Myocyte (in vitro differentiated cells): ENCODE measurements around the gene CNKSR3. TPM values are rescaled to one million over a fixed set of nuclear protein-coding genes. Genes with fewer than 3 reads are reported as not detected.
"Not testable (repeated sequence)": the region's sequence is repeated elsewhere in the genome, so short reads cannot be mapped to it uniquely, and the experiment has no call there.

Experiments used
- DNase-seq: peaks from one replicate; pipeline ENCODE4 v3.0.0-alpha.2; 2012; ENCODE audit warnings: low read depth
- total RNA-seq: library from RNA; depleted of rRNA; stranded (reverse); fragments of >200 nt; gene quantifications from 2 replicates; pipeline ENCODE4 v1.2.3, GENCODE V29; 2014

CNKSR3 gene
- total RNA-seq, 1 donor from 2014 or later = 10.0 TPM

DNA sequence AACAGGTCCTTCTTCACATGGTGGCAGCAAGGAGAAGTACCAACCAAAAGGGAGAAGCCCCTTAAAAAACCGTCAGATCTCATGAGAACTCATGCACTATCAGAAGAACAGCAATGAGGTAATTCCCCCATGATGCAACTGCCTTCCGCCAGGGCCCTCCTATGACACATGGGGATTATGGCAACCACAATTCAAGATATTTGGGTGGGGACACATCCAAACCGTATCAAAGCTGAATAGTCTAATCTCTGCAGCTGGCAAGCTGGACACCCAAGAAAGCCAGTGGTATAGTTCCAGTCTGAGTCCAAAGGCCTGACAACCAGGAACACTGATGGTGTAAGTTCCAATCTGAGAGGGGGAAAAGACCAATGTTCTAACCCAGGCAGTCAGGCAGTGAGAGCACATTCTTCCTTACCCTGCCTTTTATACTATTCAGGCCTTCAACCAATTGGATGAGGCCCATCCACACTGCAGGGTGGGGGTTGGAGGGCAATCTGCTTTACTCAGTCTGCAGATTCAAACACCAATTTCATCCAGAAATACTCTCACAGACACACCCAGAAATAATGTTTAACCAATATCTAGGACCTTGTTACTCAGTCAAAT, 17.9 kb upstream of the CNKSR3 start:
- DNase-seq = no peak

DNA sequence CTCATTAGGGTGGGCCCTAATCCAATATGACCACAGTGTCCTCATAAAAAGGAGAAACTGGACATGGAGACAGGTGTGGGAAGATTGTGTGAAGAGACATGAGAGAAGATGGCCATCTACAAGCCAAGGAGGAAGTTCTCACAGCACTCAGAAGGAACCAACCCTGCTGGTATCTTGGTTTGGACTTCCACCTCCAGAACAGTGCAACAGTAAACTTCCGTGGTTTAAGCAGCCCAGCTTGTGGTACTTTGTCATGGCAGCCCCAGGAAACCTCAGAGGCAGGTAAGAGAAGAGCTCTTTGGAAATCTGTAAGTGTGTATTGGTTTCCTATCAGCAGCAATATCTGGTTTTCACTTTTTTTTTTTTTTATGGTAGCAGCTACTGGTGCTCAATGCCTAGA, 16.5 kb upstream of the CNKSR3 start:
- DNase-seq = no peak

DNA sequence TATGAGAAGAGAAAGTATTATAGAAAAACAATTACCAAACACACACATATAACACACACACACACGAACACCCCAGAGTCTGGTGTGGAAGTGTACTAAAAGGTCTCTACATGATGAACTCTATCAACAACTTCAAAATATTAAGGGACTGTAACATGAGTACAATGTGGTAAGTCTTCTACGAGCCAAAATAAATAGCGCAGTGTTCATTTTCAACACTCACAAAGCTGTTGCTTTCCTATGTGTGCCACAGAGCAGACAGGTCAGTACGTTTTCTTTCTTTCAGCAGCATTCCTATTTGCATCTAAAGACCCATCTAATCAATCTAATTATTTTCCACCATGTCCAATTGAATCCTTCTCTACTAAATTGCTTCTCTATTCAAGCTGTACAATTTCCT, 12.1 kb upstream of the CNKSR3 start:
- no peak for DNase-seq

DNA sequence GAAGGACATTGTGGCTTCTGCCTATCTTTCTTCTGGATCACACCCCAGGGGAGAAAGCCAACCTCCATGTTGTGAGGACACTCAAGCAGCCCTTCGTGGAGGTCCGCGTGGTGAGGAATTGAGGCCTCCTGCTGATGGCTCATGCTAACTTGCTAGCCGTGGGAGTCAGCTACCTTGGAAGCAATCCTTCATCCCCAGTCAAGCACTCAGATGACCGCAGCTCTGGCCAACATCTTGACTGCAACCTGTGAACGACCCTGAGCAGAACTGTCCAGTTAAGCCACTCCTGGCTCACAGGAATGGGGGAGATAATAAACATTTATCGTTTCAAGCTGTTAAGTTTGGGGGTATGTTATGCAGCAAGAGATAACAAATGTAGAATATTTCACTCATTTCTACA, 10.9 kb upstream of the CNKSR3 start:
- DNase-seq = no peak

DNA sequence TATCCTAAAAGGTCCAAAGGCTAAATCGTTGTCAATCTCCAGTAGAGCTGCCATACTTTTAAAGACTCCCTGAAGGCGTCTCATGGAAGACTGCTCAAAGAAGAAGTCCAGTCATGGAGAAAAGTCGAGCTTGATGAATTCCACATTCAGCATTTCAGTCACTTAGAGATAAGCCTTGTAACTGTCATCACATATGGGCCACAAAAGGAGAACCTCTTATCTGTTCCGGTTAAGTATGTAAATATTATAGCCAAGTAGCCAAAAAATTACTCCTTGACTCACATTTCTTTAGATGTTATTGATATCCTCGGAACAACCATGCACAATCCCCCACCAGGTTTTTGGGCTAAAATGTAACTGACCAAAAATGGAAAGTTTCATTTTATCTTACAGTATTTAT, 9.8 kb upstream of the CNKSR3 start:
- no peak for DNase-seq

DNA sequence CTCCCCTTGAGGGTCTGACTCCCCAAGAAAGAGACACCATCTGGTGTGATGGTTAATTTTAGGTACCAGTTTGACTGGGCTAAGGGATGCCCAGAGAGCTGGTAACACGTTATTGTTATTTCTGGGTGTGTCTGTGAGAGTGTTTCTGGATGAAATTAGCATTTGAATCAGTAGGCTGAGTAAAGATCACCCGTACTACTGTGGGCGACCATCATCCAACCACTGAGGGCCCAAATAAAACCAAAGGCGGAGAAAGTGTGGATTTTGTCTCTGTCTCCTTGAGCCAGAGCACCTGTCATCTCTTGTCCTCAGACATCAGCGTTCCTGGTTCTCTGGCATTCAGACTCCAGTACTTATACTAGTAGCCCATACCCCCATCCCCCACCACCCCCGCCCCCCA, 7.9 kb upstream of the CNKSR3 start:
- peak; percentile 68 for DNase-seq

DNA sequence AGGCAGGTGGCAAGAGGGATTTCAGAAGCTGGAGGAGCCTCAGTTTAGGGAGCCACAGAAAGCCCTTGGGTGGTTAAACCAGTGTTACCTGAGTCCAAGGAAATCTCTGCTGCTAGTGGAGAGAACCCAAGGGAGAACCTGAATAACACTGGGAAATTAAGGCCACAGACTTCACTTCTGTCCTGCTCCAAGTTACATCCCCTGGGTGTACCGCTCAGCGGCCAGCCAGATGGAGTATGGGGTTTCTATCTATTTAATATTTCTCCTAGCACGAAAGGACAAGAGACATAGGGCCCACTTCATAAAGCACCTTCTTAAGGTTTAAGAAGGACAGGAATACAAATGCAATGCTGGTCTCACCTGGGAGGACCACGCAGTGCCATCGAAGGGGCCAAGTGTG, 5.8 kb upstream of the CNKSR3 start:
- no peak for DNase-seq

DNA sequence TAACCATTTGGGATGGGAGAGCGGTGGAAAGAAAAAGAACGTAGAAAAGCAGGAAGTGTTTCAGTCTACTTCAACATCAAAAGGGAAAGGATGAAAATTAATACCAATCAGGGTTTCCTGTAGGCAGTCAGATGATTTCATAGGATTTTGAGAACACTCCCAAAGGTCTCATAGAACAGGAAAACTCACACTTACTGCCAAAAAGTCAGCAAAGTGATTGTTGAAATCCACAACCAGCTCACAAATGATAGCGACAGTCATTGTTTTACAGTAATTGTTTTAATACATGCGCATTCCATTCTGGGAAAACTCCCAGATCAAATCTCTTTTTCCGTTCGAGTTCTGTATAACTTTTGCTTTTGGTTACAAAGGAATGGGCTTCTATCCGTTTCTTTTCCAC, 5.3 kb upstream of the CNKSR3 start:
- DNase-seq = peak; percentile 9

DNA sequence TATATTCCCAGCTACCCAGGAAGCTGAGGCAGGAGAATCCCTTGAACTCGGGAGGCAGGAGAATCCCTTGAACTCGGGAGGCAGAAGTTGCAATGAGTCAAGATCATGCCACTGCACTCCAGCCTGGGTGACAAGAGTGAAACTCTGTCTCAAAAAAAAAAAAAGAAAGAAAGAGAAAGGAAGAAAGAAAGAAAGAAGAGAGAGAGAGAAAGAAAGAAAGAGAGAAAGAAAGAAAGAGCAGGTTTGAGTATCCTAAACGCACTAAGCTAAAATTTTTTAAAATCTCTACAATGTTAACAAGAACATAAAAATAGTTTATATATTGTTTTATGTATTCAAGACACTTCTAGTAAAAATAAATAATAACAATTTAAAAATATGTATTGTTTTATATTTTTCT, 4.6 kb upstream of the CNKSR3 start:
- DNase-seq = not testable (repeated sequence)

DNA sequence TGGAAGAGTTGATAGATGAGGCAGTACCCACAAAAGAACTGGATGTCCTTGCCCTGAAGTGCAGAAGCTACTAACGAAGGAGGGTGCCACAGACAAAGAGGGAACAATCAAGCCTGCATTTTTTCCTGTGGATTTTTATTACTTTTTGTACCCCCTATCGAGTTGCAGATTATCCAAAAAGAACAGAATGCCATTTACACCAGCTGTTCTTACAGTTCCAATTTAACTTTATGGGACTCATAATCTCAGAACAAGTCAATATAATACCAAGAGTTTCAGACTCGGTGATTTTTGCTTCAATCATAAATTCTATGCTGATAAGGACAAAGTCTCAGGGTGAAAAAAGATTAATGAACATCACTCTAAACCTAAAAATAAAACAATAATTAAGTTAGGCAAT, 4.0 kb upstream of the CNKSR3 start:
- DNase-seq = no peak

DNA sequence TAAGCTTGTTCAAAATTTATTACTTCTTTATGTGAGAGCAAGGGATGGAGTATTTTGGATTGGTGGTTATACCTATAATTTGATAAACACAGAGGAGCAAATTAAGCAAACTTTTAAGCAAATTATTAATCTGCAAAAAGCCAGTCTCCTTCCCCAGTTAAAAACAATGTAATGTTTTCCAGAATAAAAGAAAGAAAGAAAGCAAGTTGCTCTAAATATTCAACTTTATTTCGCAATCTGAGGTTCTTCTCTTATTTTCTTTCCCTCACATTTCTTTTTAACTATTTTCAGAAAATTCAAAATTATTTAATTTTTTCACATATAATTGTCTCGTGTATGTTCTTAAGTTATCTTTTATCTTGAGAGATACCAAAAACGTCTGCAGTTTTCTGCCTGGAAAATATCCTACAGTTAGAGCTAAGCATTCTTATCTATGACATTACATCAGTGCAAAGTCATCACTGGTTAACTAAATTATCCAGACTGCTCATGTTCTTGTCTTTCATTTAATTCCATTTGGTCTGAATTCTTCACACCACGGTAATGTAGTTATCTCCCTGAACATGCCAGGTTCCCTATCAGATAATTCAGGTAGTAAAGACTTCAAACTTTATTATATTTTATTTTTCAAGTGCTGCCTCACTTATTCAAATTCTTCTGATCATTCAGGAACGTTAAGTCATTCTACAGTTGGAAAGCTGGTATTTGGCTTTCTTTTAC, 3.3 kb upstream of the CNKSR3 start:
- DNase-seq = no peak

DNA sequence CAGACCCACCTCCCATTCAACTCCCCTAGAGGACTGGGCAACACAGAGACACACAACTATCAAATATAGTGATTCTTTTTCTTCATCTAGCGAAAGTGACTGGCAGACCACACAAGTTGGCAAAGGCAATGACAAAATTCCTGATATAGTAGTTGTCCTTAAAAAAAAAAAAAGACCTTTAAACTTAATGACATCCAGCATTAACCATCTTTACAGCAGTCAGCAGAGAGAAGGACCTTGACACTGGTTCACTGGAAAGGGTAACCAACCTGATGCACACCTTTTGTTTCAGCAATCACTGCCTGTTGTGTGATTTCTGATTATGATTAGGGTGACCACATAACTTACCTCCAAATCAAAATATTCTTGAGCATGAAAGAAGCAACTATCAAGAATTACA, 1.7 kb upstream of the CNKSR3 start:
- DNase-seq = no peak

DNA sequence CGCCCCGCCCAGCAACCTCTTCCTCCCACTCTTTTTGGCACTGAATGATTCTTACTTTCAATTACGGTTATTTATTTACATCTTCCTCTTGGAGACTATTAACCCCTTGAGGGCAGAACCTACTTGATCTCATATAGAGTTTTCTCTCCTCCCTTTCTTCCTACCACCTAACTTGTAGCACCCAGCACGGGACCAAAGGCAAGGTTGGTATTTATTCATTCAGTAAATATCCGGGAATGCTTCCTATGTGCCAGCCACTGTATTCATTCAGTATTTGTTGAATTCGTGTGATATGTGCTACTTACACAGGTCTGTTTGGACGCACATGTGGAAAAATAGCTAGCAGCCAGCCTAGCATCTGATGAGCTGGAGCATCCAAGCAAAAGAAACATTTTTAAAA, 1.3 kb upstream of the CNKSR3 start:
- DNase-seq = no peak

DNA sequence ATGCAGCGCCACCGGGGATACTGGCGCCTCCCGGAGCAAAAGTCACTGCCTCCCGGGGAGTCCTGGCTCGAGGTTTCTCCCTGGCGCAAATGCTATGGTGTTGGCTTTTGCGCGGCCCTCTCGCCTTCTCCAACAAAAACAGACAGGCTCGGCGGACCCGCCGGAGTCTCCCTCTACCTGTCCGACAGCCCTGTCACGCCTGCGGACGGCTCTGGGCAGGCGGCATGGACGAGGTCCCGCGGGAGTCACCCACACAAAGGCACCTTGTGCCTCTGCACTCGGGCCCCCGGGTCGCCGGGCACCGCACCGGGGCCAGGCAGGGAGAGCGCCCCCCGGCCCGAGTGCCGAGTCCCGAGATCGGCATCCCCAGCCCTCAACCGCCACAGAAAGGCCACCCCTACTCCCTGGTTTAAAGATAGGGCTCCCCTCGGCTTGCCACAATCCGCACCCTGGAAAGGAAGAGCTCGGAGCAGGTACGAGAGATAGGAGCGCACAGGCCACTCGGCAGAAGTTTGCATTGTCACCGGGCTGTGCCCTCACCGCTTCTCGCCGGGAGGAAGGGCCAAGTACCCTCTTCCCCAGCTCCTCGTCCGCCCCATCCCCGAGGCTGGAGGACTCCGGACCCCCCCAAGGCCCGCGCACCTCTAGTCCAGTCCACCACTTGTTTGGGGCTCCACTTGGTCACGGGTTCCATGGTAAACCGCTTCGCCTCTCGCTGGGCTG, 903 bp downstream of the CNKSR3 start:
- peak; percentile 42 for DNase-seq

DNA sequence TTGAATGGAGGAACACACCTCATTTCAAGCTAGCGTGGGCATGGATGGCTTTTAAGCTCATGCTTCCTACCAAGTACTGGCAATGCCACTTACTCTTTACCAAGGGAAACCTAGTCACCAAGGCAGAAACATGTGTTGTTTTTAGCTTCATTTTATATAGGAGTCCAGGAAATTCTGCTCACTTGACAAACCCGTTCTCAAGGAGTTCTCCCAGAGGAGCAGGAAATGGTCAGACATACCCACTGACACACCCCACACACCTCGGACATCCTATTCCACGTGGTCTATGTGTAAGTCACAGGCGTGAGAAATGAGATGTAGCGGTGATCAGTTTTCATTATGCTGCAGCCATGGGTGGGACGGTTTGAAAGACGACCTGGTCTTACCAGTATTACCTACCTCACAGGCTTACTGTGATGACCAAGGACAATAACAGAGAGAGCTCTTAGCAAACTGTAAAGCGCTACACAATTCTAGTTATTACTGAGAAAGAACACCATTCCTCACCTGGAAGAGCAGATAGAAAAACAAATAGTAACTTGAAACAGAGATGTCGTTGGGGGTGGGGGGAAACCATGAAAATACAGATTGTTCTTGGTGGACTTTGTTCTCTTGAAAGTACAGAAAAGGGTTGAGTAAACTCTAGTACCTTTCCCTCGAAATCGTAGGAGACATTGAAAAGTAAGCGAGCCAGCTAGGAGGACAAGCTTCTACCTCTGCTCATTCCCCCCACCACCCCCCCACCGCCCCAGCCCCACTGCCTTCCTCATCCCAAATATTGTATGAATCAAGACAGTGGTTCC, 1.7 kb downstream of the CNKSR3 start:
- DNase-seq = peak; percentile 9

DNA sequence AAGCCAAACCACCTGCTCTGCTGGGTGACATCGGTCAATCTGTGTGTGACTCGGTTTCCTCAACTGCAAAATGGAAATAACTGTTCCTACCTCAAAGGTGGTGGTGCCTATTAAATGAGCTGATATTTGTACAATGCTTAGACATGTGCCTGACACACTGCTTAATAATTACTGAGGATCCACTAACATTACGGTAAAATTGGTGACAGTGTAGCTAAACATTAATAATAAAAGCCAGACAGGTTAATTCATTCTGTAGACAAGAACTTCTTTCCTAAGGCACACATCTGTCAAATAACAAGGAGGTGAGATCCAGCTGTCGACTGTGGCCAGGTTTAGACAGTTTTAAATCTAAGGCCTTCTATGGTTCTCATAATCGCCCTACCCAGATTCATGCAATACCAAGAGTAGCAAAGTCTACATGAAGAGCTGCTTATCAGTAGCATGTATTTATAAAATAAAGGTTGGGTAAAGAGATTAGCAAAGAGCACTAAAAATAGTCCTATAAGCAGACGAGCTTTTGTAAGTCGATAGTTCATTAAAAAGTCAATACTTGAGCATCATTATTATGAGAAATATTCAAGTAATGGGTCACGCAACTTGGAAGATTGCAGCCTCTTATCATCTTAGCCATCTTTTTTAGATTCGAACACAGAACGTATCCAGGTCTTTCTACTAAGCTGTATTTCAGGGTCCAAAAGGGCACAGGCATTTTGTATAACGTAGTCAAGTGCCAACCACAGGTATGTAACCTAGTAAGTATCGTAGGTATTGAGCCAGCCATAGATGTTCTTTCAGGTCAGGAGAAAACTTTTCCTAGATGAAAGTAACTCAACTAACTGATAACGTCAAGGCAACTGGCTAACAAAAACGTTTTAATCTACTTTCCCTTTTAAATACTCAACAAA, 3.2 kb downstream of the CNKSR3 start:
- no peak for DNase-seq

DNA sequence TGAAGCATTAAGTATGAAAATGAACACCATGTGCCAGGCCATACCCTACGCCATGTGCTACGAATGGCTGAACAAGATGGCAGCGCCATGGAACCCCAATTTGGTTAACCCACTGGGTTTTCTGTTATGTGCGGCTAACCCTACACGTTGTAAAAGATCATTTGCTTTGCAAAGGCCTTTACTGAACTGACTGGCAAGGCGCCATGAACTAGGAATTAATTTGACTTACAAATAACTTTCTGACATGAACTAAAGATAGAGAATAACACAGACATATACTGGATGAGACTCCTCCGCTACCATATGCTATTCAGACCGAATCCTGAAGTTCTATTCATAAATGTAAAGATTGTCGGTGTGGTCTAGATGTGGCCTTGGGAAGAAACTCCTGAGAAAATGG, 3.9 kb downstream of the CNKSR3 start:
- no peak for DNase-seq

DNA sequence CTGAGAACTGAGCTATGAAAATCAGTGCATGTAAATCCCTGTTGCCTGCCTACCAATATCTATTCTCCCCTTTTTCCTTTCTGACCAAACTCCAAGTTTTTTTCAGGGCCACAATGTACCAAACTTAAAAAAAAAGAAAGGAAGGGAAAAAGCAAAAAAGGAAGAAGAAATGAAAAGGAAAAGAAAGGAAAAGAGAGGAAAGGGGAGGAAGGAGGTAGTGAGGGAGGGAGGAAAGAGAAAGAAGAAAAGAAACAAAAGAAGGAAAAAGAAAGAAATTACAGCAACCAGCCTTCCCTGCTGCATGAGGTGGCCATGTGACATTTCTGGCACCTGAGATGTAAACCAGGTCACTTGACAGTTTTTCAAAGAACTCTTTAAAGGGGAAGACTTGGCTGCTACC, 4.4 kb downstream of the CNKSR3 start:
- no peak for DNase-seq

DNA sequence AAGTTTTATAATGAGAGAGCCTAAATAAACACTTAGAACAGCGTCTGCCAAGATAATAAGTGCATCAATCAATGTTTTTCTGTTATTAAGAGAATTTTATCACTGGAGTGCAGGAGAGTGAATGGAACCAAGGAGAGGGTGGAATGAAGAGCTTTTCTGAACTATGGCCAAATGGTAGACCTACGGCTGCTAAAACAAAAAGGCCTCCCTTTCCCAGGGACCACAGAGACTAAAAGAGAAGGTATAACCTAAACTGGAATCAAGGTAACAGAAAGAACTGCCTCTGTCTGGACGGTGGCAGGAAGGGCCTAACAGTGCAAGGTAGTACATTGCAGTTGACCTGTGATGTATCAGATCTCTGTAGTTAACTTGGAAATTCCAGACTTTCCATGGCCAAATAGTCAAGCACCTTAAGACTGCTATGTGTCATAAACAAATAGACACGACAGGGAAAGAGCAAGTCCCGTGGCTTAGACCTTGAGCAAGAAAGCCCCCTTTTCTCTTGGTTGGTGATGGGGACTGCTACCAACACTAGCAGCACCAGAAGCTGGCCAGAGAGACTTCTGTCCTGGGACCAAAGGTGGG, 5.5 kb downstream of the CNKSR3 start:
- DNase-seq = no peak

DNA sequence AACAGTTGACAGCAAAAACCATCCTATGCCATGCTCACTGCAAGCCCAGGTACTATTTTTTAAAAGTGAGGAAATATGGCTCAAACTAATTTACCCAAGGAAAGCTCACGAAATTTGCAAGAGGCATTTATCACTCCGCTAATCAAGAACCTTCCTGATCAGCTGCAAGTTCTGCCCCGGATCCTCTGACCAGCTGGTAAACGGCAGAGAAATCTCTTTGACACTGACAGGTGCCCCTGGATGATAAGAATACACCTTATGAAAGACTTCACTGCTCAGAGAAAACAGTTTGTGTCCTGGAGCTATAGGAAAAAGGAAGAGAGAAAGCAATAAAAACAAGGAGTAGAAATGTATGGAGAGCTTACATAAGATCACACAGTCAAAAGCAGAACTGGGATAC, 6.4 kb downstream of the CNKSR3 start:
- no peak for DNase-seq
